Naive thymus-derived CD4-positive, alpha-beta T cell (primary cell): ENCODE measurements around the gene MCCD1. TPM values are rescaled to one million over a fixed set of nuclear protein-coding genes. Genes with fewer than 3 reads are reported as not detected.
"Not testable (repeated sequence)": the region's sequence is repeated elsewhere in the genome, so short reads cannot be mapped to it uniquely, and the experiment has no call there.

ENCODE experiments used
- ATAC-seq: fragments of 150-1000 bp; cut with Tn5 transposase; 2 replicates; pipeline ENCODE4 v1.10.0; 2021; ENCODE audit warnings: mild to moderate bottlenecking, moderate library complexity
- CTCF ChIA-PET: fragments of 350-600 bp; sonication (Branson Sonifier 250); formaldehyde crosslinking; loops from one replicate; lab custom pipeline; 2021; ENCODE audit warnings: antibody characterized with exemption; lab: Charles Lee
- POLR2A ChIA-PET: fragments of 350-600 bp; sonication (Branson Sonifier 250); formaldehyde crosslinking; loops from one replicate; lab custom pipeline; 2021; ENCODE audit warnings: antibody characterized with exemption, inconsistent platforms; lab: Charles Lee
- DNase-seq, 9 donors: peaks; one replicate each; pipeline versions ENCODE4 v3.0.0 to v3.0.0-alpha.2; 2020 to 2022; ENCODE audit warnings: mixed read lengths in 1 of 9
- H3K27ac ChIP-seq: one replicate; pipeline ENCODE4 v1.7.0; 2013; ENCODE audit warnings: mild to moderate bottlenecking, low read depth, low read length, moderate library complexity
- H3K27me3 ChIP-seq, 2 donors: one replicate each; pipeline ENCODE4 v1.7.0; 2013; ENCODE audit warnings: low read length in 2 of 2, mild to moderate bottlenecking in 2 of 2, moderate library complexity in 2 of 2; ENCODE audit not compliant: control insufficient read depth in 2 of 2, insufficient read depth in 2 of 2
- H3K36me3 ChIP-seq, 3 experiments: 1 replicate in 2 of 3; 2 replicates in 1 of 3; pipeline ENCODE4 v1.7.0; 2013; ENCODE audit warnings: low read length in 3 of 3, mild to moderate bottlenecking in 3 of 3, moderate library complexity in 1 of 3; ENCODE audit not compliant: insufficient read depth in 3 of 3, control insufficient read depth in 2 of 3
- H3K4me1 ChIP-seq, 2 donors: one replicate each; pipeline ENCODE4 v1.7.0; 2013; ENCODE audit warnings: low read length in 2 of 2, mild to moderate bottlenecking in 2 of 2, moderate library complexity in 1 of 2; ENCODE audit not compliant: control insufficient read depth in 2 of 2, insufficient read depth in 2 of 2
- H3K4me3 ChIP-seq: 2 replicates; pipeline ENCODE4 v1.7.0; 2013; ENCODE audit warnings: mild to moderate bottlenecking, low read length
- H3K9me3 ChIP-seq, 3 experiments: 1 replicate in 2 of 3; 2 replicates in 1 of 3; pipeline ENCODE4 v1.7.0; 2013; ENCODE audit warnings: low read length in 3 of 3; ENCODE audit not compliant: control insufficient read depth in 2 of 3
- H3K27ac Mint-ChIP-seq, 9 donors: one replicate each; pipeline ENCODE4 v1.8.0; 2020 to 2022; ENCODE audit warnings: mixed read lengths in 9 of 9, mild to moderate bottlenecking in 8 of 9, moderate library complexity in 5 of 9, inconsistent platforms in 2 of 9
- H3K27me3 Mint-ChIP-seq, 5 donors: one replicate each; pipeline ENCODE4 v1.8.0; 2021 to 2022; ENCODE audit warnings: mixed read lengths in 5 of 5, mild to moderate bottlenecking in 1 of 5
- H3K36me3 Mint-ChIP-seq, 5 donors: one replicate each; pipeline ENCODE4 v1.8.0; 2020 to 2022; ENCODE audit warnings: mixed read lengths in 5 of 5, mild to moderate bottlenecking in 3 of 5, inconsistent platforms in 1 of 5
- H3K4me1 Mint-ChIP-seq, 7 donors: one replicate each; pipeline ENCODE4 v1.8.0; 2020 to 2022; ENCODE audit warnings: mixed read lengths in 7 of 7, mild to moderate bottlenecking in 3 of 7, inconsistent platforms in 1 of 7
- H3K4me3 Mint-ChIP-seq, 10 donors: one replicate each; pipeline ENCODE4 v1.8.0; 2020 to 2022; ENCODE audit warnings: mild to moderate bottlenecking in 10 of 10, mixed read lengths in 10 of 10, moderate library complexity in 6 of 10, inconsistent platforms in 2 of 10
- H3K9me3 Mint-ChIP-seq, 11 donors: one replicate each; pipeline ENCODE4 v1.8.0; 2020 to 2022; ENCODE audit warnings: mixed read lengths in 11 of 11, mild to moderate bottlenecking in 4 of 11, inconsistent platforms in 1 of 11, moderate library complexity in 1 of 11
- intact Hi-C, 2 donors: fragments of 100-400 bp; cut with micrococcal nuclease; formaldehyde crosslinking; loops; one replicate each; pipeline ENCODE4 v1.15.1; 2023
- polyA plus RNA-seq, 2 donors: library from polyadenylated mRNA; unstranded; fragments of 300-500 nt; fragmentation: Illumina TruSeq; gene quantifications; one replicate each; pipeline ENCODE4 v1.2.3, GENCODE V29; 2021
- total RNA-seq, 6 experiments: library from RNA in 5 of 6; stranded (reverse) in 5 of 6; gene quantifications; 1 replicate in 5 of 6; 2 replicates in 1 of 6; pipeline ENCODE4 v1.2.3 and lab custom pipeline; 2021 to 2026

The MCCD1 gene
- total and polyA plus RNA-seq, 7 experiments from 2014 or later, result not detected

DNA sequence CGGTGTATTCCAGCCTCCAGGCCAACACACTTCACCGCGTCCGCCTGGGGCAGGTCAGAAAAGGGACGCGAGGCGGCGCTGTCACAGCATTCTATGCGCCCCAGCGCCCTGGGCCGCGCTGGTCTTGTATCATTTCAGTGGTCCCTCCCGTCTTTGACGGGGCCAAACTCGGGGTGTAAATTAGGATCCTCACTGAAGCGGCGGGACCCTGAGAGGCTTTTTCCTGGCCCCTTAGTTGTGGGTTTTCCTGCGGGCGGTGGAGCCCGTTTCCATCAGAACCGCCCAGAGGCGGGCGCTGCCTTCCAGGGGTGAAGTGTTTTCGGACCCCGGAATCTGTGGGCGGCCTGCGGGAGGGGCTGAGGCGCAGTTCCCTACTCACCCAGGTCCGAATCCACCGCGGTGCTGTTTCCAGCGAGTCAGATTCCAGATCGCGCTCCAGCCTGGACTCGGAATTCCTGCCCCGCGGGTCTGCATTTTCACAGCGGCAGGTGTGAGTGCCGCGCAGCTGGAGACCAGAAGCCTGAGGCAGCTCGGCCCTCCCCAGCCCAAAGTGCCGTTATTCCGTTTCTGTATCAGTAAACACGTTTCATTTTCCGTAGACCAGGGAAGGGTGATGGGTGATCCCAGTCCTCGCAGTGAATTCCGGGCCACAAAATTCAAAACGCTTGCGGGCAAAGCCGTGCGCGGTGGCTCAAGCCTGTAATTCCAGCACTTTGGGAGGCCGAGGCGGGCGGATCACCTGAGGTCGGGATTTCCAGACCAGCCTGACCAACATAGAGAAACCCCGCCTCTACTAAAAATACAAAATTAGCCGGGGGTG is 34.7 kb upstream of the MCCD1 start:
- H3K4me1 Mint-ChIP-seq, result peaks cover 41 to 61% (median 50%) of the 10 kb centered on the region in 7 donors
- Histone ChIP-seq H3K9me3 (no peaks in the 10 kb centered on the region), H3K27ac (peak overlapping the region; percentile 81), H3K36me3 (peaks cover 0 to 8% (median 0%) of the 10 kb centered on the region in 3 experiments), H3K4me1 (peaks cover 17 to 24% of the 10 kb centered on the region in 2 donors), H3K27me3 (no peaks in the 10 kb centered on the region), H3K4me3 (peak overlapping the region; percentile 87)
- peaks cover 0 to 16% (median 0%) of the 10 kb centered on the region in 5 donors for H3K36me3 Mint-ChIP-seq
- ATAC-seq, result peak; percentile 65
- no peaks in the 10 kb centered on the region for H3K27me3 Mint-ChIP-seq
- ChIA-PET CTCF (interaction anchor here (0.5 to 4.2 kb wide), 11 partner anchors 11 to 491 kb away, joined by 3 to 35 read pairs (median 4); partner anchors contain the start of genes DDX39B, LTB, NCR3 and NEU1), POLR2A (interaction anchor here (0.7 to 7.8 kb wide), 13 partner anchors 24 to 104 kb away, joined by 3 to 77 read pairs (median 5); partner anchors contain the start of genes ATP6V1G2, DDX39B, LTB and NFKBIL1)
- intact Hi-C loops, result loop anchor here (1.0 to 10.0 kb wide), 11 partner anchors 47 to 701 kb away; partner anchors contain the start of genes BAG6 (in 1 of the 2), CSNK2B (in 1 of the 2), GPSM3 (in 1 of the 2) and LY6G5B (in 1 of the 2)
- H3K27ac Mint-ChIP-seq, result peak overlapping the region; percentile 36 to 98 (median 87)
- DNase-seq, result peak; percentile 33 to 78 (median 62)
- H3K9me3 Mint-ChIP-seq, result no peaks in the 10 kb centered on the region
- peak overlapping the region; percentile 78 to 93 (median 88) for H3K4me3 Mint-ChIP-seq

DNA sequence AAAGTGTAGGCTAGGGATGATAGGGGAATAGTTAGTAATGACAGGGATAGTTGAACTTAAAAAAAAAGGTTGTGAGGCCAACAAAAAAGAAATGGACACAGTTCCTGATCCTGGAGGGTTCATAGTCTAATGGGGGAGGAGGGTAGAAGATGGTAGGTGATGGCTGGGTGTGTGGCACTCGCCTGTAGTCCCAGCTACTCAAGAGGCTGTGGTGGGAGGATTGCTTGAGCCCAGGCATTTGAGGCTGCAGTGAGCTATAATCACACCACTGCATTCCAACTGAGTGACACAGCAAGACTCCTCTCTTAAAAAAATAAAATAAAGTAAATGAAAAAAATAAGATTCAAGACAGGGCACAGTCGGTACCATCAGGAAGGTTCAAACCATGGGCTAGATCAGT is 33.2 kb upstream of the MCCD1 start:
- Mint-ChIP-seq H3K27me3 (no peaks in the 10 kb centered on the region), H3K27ac (peak overlapping the region; percentile 36 to 96 (median 87)), H3K9me3 (no peaks in the 10 kb centered on the region), H3K36me3 (peaks cover 0 to 16% (median 0%) of the 10 kb centered on the region in 5 donors), H3K4me3 (peak overlapping the region; percentile 78 to 93 (median 88)), H3K4me1 (peaks cover 41 to 65% (median 60%) of the 10 kb centered on the region in 7 donors)
- no peaks in the 10 kb centered on the region for H3K27me3 ChIP-seq
- no peak for DNase-seq
- peak overlapping the region; percentile 87 for H3K4me3 ChIP-seq
- H3K36me3 ChIP-seq, result peaks cover 0 to 8% (median 0%) of the 10 kb centered on the region in 3 experiments
- no peaks in the 10 kb centered on the region for H3K9me3 ChIP-seq
- CTCF ChIA-PET, result interaction anchor here (3.8 to 4.2 kb wide), 2 partner anchors 46 to 102 kb away, joined by 28 to 35 read pairs; partner anchors contain the start of gene DDX39B
- no peak for ATAC-seq
- POLR2A ChIA-PET, result interaction anchor here (0.6 to 7.8 kb wide), 10 partner anchors 40 to 101 kb away, joined by 3 to 77 read pairs (median 5); partner anchors contain the start of genes ATP6V1G2, DDX39B, LTB and NFKBIL1
- H3K4me1 ChIP-seq, result peaks cover 17 to 24% of the 10 kb centered on the region in 2 donors
- H3K27ac ChIP-seq, result peak overlapping the region; percentile 81
- intact Hi-C loops, result loop anchor here (2.0 to 10.0 kb wide), 5 partner anchors 101 to 699 kb away; partner anchors contain the start of genes BAG6 (in 1 of the 2), GPSM3 (in 1 of the 2), NEU1 (in 1 of the 2) and PBX2 (in 1 of the 2)

DNA sequence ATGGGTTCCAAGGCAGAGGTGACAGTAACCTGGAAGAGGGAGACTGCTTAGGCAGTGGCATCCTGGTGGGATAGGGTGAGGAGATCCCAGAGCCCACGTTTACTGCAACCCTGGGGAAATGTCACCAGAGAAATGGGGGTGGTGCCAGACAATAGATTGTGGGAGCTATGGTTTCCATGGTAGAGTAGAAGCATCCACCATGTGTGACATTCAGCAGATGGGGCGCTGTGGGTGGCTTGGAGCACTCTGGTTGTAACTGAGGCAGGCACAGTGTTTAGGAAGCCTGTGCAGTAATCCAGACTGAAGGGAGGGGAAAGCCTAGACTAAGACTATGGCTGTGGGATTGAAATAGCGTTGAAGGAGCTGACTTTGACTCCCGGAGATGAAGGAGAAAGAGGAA is 31.9 kb upstream of the MCCD1 start:
- H3K9me3 ChIP-seq, H3K27me3 ChIP-seq, H3K36me3 ChIP-seq, H3K9me3 Mint-ChIP-seq, ATAC-seq, H3K27me3 Mint-ChIP-seq: not testable (repeated sequence)
- peak in 1 of 9 donors; percentile 19 for DNase-seq
- Mint-ChIP-seq H3K4me3 (peak overlapping the region; percentile 87 to 95 (median 91)), H3K27ac (peak overlapping the region; percentile 76 to 95 (median 88)), H3K4me1 (peaks cover 42 to 73% (median 67%) of the 10 kb centered on the region in 7 donors), H3K36me3 (peaks cover 0 to 14% (median 0%) of the 10 kb centered on the region in 5 donors)
- intact Hi-C loops, result loop anchor here (1.0 to 10.0 kb wide), 4 partner anchors 45 to 698 kb away; partner anchors contain the start of genes DDX39B (in 1 of the 2), GPSM3 (in 1 of the 2), NEU1 (in 1 of the 2) and PBX2 (in 1 of the 2)
- CTCF ChIA-PET, result interaction anchor here (0.8 kb wide), 1 partner anchor 126 kb away, joined by 3 read pairs; no protein-coding TSS in a partner anchor
- Histone ChIP-seq H3K4me1 (peaks cover 17 to 24% of the 10 kb centered on the region in 2 donors), H3K4me3 (peak overlapping the region; percentile 91), H3K27ac (peak overlapping the region; percentile 86)
- POLR2A ChIA-PET, result interaction anchor here (0.6 to 7.8 kb wide), 6 partner anchors 13 to 286 kb away, joined by 3 to 77 read pairs (median 3); partner anchors contain the start of gene DDX39B

DNA sequence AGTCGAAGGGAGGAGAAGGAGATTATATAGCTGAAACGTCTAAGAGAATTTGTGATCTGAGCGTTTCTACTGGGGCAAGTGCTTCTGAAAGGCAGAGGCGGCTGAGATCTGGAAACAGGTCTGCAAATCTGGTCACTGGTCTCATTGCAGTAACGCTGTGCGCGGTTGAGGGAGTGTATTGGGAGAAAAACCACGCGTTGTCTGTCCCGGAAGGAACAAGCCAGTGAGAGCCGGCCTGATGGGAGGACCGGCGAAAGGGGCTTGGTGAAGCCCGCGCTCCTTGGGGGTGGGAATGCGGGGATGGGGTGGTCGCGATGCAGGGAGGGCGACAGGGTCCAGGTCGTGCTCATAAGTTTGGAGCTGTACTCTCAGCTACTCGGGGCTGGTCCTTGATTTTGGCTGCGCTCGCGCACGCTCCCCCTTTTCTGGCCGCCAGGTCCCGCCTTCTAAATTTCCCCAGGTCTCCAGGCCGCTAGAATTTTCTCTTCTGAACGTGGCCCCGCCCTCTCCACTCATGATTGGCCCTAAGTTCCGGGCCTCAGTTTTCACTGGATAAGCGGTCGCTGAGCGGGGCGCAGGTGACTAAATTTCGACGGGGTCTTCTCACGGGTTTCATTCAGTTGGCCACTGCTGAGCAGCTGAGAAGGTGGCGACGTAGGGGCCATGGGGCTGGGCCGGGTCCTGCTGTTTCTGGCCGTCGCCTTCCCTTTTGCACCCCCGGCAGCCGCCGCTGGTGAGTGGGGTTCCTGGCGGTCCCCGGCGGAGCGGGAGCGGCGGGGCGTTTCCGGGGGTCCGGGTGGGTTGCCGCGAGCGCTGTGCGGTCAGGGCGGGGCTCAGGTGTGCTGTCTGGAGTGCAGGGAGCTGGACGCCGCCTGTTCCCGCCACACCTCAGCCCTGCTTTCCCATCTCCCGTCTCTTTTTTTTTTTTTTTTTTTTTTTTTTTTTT is 31.0 kb upstream of the MCCD1 start, which contains the start of gene MICB:
MICB (plus strand) TSS at position 615 of the 946 bp plus-strand sequence; CDS start at position 664, 49 bp downstream.
- peak; percentile 88 for ATAC-seq
- no peaks in the 10 kb centered on the region for H3K27me3 ChIP-seq
- peak within 1 kb of the TSS; percentile 87 to 95 (median 91) for H3K4me3 Mint-ChIP-seq
- DNase-seq, result peak; percentile 61 to 88 (median 79)
- H3K4me1 Mint-ChIP-seq, result peaks cover 40 to 75% (median 70%) of the 10 kb centered on the region in 7 donors
- no peaks in the 10 kb centered on the region for H3K9me3 Mint-ChIP-seq
- no peaks in the 10 kb centered on the region for H3K9me3 ChIP-seq
- peak within 1 kb of the TSS; percentile 91 for H3K4me3 ChIP-seq
- peaks cover 0 to 18% (median 0%) of the 10 kb centered on the region in 5 donors for H3K36me3 Mint-ChIP-seq
- H3K27me3 Mint-ChIP-seq, result no peaks in the 10 kb centered on the region
- ChIA-PET POLR2A (interaction anchor here (0.7 to 7.8 kb wide), 6 partner anchors 13 to 125 kb away, joined by 3 to 77 read pairs (median 3); partner anchors contain the start of gene DDX39B), CTCF (interaction anchor here (0.8 to 1.0 kb wide), 2 partner anchors 34 to 125 kb away, joined by 3 read pairs; no protein-coding TSS in a partner anchor)
- H3K4me1 ChIP-seq, result peaks cover 14 to 24% of the 10 kb centered on the region in 2 donors
- H3K27ac ChIP-seq, result peak within 1 kb of the TSS; percentile 86
- H3K36me3 ChIP-seq, result peaks cover 0 to 8% (median 0%) of the 10 kb centered on the region in 3 experiments
- H3K27ac Mint-ChIP-seq, result peak within 1 kb of the TSS; percentile 84 to 95 (median 88)
- intact Hi-C loops, result loop anchor here (1.0 to 10.0 kb wide), 4 partner anchors 44 to 697 kb away; partner anchors contain the start of genes DDX39B (in 1 of the 2), GPSM3 (in 1 of the 2), NEU1 (in 1 of the 2) and PBX2 (in 1 of the 2)

DNA sequence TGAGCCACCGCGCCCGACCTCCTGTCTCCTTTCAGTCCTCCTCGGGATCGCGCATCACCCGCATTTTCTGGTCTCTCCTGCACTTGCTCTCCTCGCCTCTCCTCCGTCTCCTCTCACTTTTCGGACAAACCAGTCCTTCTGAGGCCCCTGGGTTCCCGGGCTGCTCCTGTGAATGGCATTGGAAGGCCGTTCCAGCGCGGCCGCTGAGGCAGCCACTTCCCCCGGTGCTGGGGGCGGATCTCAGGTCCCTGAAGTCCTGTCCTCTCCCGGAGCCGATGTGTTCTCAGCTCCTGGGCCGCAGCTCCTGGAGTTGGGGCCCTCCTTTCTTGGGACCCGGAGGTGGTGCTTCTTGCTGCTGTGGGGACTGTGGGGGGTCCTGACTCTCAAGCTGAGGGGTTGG is 30.0 kb upstream of the MCCD1 start:
- Histone ChIP-seq H3K4me1 (peaks cover 8 to 20% of the 10 kb centered on the region in 2 donors), H3K9me3 (no peaks in the 10 kb centered on the region), H3K27me3 (no peaks in the 10 kb centered on the region), H3K36me3 (peaks cover 0 to 8% (median 0%) of the 10 kb centered on the region in 3 experiments), H3K4me3 (no peak overlapping the region), H3K27ac (no peak overlapping the region)
- no peaks in the 10 kb centered on the region for H3K9me3 Mint-ChIP-seq
- DNase-seq (no peak), ATAC-seq (no peak)
- peak overlapping the region; percentile 55 to 91 (median 83) for H3K27ac Mint-ChIP-seq
- no peaks in the 10 kb centered on the region for H3K27me3 Mint-ChIP-seq
- H3K36me3 Mint-ChIP-seq, result peaks cover 0 to 16% (median 0%) of the 10 kb centered on the region in 5 donors
- peaks cover 34 to 76% (median 69%) of the 10 kb centered on the region in 7 donors for H3K4me1 Mint-ChIP-seq
- ChIA-PET CTCF (interaction anchor here (1.0 kb wide), 1 partner anchor 35 kb away, joined by 3 read pairs; no protein-coding TSS in a partner anchor), POLR2A (interaction anchor here (1.2 to 7.8 kb wide), 2 partner anchors 36 to 41 kb away, joined by 3 to 77 read pairs; partner anchors contain the start of gene DDX39B)
- H3K4me3 Mint-ChIP-seq, result peak overlapping the region; percentile 86 to 95 (median 90)
- intact Hi-C loops, result loop anchor here (10.0 kb wide), 3 partner anchors 336 to 696 kb away; partner anchors contain the start of genes GPSM3 (in 1 of the 2), NEU1 (in 1 of the 2) and PBX2 (in 1 of the 2)
